ENCODE data around the gene KLHL3. TPM values are rescaled to one million over a fixed set of nuclear protein-coding genes. Genes with fewer than 3 reads are reported as not detected.

Gene KLHL3
- total and polyA plus RNA-seq, 2 experiments from 2014 or later, result 4.9 to 10.8 TPM

GRCh38 chr5:137703565-137703964 is 32.3 kb downstream of the KLHL3 start (continued):
- no peak for TF ChIP-seq REST (IDR thresholded peaks at IDR 0.05; ENCODE audit: unreplicated experiment)
- TF ChIP-seq ZNF331 (CRISPR knock-in tag; IDR thresholded peaks at IDR 0.05; ENCODE audit: low read depth), result no peak
- no peak for TF ChIP-seq NANOG (IDR thresholded peaks at IDR 0.05; ENCODE audit: borderline replicate concordance)
- no peak for TF ChIP-seq EZH2 (IDR thresholded peaks at IDR 0.05; ENCODE audit: low read depth, unreplicated experiment)
- no peak for TF ChIP-seq POLR2AphosphoS5 (IDR thresholded peaks at IDR 0.05; ENCODE audit: low read depth)
- TF ChIP-seq ZNF114 (CRISPR knock-in tag; IDR thresholded peaks at IDR 0.05), result no peak

- Histone ChIP-seq H3K36me3 (ENCODE audit: insufficient read depth) (peaks cover 4% of the 10 kb centered on the region; the same call in 1 of the 2 replicates), H3K27me3 (ENCODE audit: insufficient read depth) (no peaks in the 10 kb centered on the region), H3K9me2 (ENCODE audit: insufficient read depth) (no peaks in the 10 kb centered on the region), H3F3A (replicated peaks; ENCODE audit: low read depth) (no peaks in the 10 kb centered on the region), H3K4me3 (no peak overlapping the region), H3K79me2 (replicated peaks; ENCODE audit: insufficient read depth) (no peaks in the 10 kb centered on the region), H3K4me2 (no peak overlapping the region), H2AFZ (no peak overlapping the region), H3K27ac (ENCODE audit: low read depth) (no peak overlapping the region), H4K20me1 (replicated peaks; ENCODE audit: insufficient read depth) (no peaks in the 10 kb centered on the region), H3K4me1 (ENCODE audit: insufficient read depth) (no peaks in the 10 kb centered on the region)
- DNase-seq (ENCODE audit: low spot score) (no peak), ATAC-seq (no peak)
- TF ChIP-seq CTCF (conservative IDR thresholded peaks at IDR 0.05; ENCODE audit: low read depth in 2 of 2), result no peak
- H3K36me3 Mint-ChIP-seq (ENCODE audit: low read depth), result peaks cover 7% of the 10 kb centered on the region; the same call in 2 of the 3 replicates
- H3K27ac Mint-ChIP-seq, result peak overlapping the region; percentile 9
- H3K27me3 Mint-ChIP-seq (ENCODE audit: insufficient read depth, low read depth, poor library complexity), result peaks cover 3% of the 10 kb centered on the region
- H3K4me3 Mint-ChIP-seq, result no peak overlapping the region
- H3K4me1 Mint-ChIP-seq, result peaks cover 9% of the 10 kb centered on the region
- no peaks in the 10 kb centered on the region for H3K9me3 Mint-ChIP-seq
Measured at GRCh38 chr5:137700282-137700680, 35.6 kb downstream of the KLHL3 start.

All from GM23338 (cell line).